Activated CD4-positive, alpha-beta memory T cell treated with anti-CD3 and anti-CD28 coated beads, Interleukin-2, amount 10 ng/mL, durations not matched to agents 7 days and 5 days (primary cell): ENCODE measurements around the gene TAS2R60. TPM values are rescaled to one million over a fixed set of nuclear protein-coding genes. Genes with fewer than 3 reads are reported as not detected.
"Not testable (repeated sequence)": the region's sequence is repeated elsewhere in the genome, so short reads cannot be mapped to it uniquely, and the experiment has no call there.

Experiments used
- CTCF ChIA-PET: fragments of 350-600 bp; sonication (Branson Sonifier 250); formaldehyde crosslinking; loops from one replicate; lab custom pipeline; 2021; ENCODE audit warnings: antibody characterized with exemption, inconsistent platforms; lab: Charles Lee
- POLR2A ChIA-PET: fragments of 350-600 bp; sonication (Branson Sonifier 250); formaldehyde crosslinking; loops from one replicate; lab custom pipeline; 2021; ENCODE audit warnings: antibody characterized with exemption; lab: Charles Lee
- DNase-seq: peaks from one replicate; pipeline ENCODE4 v3.0.0-alpha.2; 2020
- H3K27ac Mint-ChIP-seq: one replicate; pipeline ENCODE4 v1.8.0; 2021; ENCODE audit warnings: mild to moderate bottlenecking, mixed read lengths
- H3K27me3 Mint-ChIP-seq: one replicate; pipeline ENCODE4 v1.8.0; 2021; ENCODE audit warnings: mixed read lengths
- H3K36me3 Mint-ChIP-seq: one replicate; pipeline ENCODE4 v1.8.0; 2021; ENCODE audit warnings: low read depth, mixed read lengths
- H3K4me1 Mint-ChIP-seq: one replicate; pipeline ENCODE4 v1.8.0; 2021; ENCODE audit warnings: mixed read lengths
- H3K4me3 Mint-ChIP-seq: one replicate; pipeline ENCODE4 v1.8.0; 2021; ENCODE audit warnings: mild to moderate bottlenecking, mixed read lengths
- H3K9me3 Mint-ChIP-seq: one replicate; pipeline ENCODE4 v1.8.0; 2021; ENCODE audit warnings: mixed read lengths
- total RNA-seq, 2 experiments: library from RNA; stranded (reverse); gene quantifications; one replicate each; pipeline ENCODE4 v1.2.3, GENCODE V29; 2021

TAS2R60 gene
- total RNA-seq, 2 experiments from 2014 or later = not detected

GRCh38 chr7:143477501-143478150 is 34.4 kb downstream of the TAS2R60 start, which contains the start of gene TAS2R41:
TAS2R41 (plus strand) TSS chr7:143477873; CDS start chr7:143477873, 0 bp downstream.
- Mint-ChIP-seq H3K9me3 (peaks cover under 1% of the 10 kb centered on the region), H3K36me3 (no peaks in the 10 kb centered on the region), H3K27ac (no peak within 1 kb of the TSS), H3K27me3 (peaks cover 9% of the 10 kb centered on the region), H3K4me3 (no peak within 1 kb of the TSS), H3K4me1 (no peaks in the 10 kb centered on the region)
- CTCF ChIA-PET = no interaction called here
- no peak for DNase-seq
- POLR2A ChIA-PET = no interaction called here

GRCh38 chr7:143479055-143479766 is 36.0 kb downstream of the TAS2R60 start:
- ChIA-PET CTCF (interaction anchor here (2.2 kb wide), 1 partner anchor 11 kb away, joined by 8 read pairs; no protein-coding TSS in a partner anchor), POLR2A (no interaction called here)
- Mint-ChIP-seq H3K4me1 (no peaks in the 10 kb centered on the region), H3K9me3 (no peaks in the 10 kb centered on the region), H3K27me3 (peaks cover 4% of the 10 kb centered on the region), H3K36me3 (no peaks in the 10 kb centered on the region), H3K27ac (no peak overlapping the region), H3K4me3 (no peak overlapping the region)
- no peak for DNase-seq

- DNase-seq = no peak
- no peaks in the 10 kb centered on the region for H3K27me3 Mint-ChIP-seq
- no peaks in the 10 kb centered on the region for H3K36me3 Mint-ChIP-seq
- no peak overlapping the region for H3K4me3 Mint-ChIP-seq
- no peaks in the 10 kb centered on the region for H3K4me1 Mint-ChIP-seq
- no peak overlapping the region for H3K27ac Mint-ChIP-seq
- H3K9me3 Mint-ChIP-seq = no peaks in the 10 kb centered on the region
- ChIA-PET POLR2A (no interaction called here), CTCF (interaction anchor here (1.7 to 2.2 kb wide), 2 partner anchors 10 to 24 kb away, joined by 5 to 8 read pairs; no protein-coding TSS in a partner anchor)
Measured at GRCh38 chr7:143480501-143480900, 37.2 kb downstream of the TAS2R60 start.

- Mint-ChIP-seq H3K9me3 (no peaks in the 10 kb centered on the region), H3K4me3 (no peak overlapping the region), H3K27me3 (peaks cover 2% of the 10 kb centered on the region), H3K36me3 (no peaks in the 10 kb centered on the region), H3K4me1 (no peaks in the 10 kb centered on the region), H3K27ac (no peak overlapping the region)
- POLR2A ChIA-PET = no interaction called here
- DNase-seq = no peak
- CTCF ChIA-PET = no interaction called here
Measured at GRCh38 chr7:143484119-143484518, 40.9 kb downstream of the TAS2R60 start.

GRCh38 chr7:143485094-143485493 is 41.8 kb downstream of the TAS2R60 start:
- no peaks in the 10 kb centered on the region for H3K36me3 Mint-ChIP-seq
- CTCF ChIA-PET = interaction anchor here (1.5 kb wide), 1 partner anchor 9 kb away, joined by 3 read pairs; no protein-coding TSS in a partner anchor
- POLR2A ChIA-PET = no interaction called here
- H3K4me1 Mint-ChIP-seq = no peaks in the 10 kb centered on the region
- no peak for DNase-seq
- H3K27me3 Mint-ChIP-seq = peaks cover 2% of the 10 kb centered on the region
- no peak overlapping the region for H3K27ac Mint-ChIP-seq
- no peak overlapping the region for H3K4me3 Mint-ChIP-seq
- H3K9me3 Mint-ChIP-seq = no peaks in the 10 kb centered on the region

- ChIA-PET POLR2A (no interaction called here), CTCF (interaction anchor here (1.5 kb wide), 1 partner anchor 9 kb away, joined by 3 read pairs; no protein-coding TSS in a partner anchor)
- Mint-ChIP-seq H3K4me3 (no peak overlapping the region), H3K27me3 (peaks cover 2% of the 10 kb centered on the region), H3K4me1 (no peaks in the 10 kb centered on the region), H3K36me3 (no peaks in the 10 kb centered on the region), H3K9me3 (no peaks in the 10 kb centered on the region), H3K27ac (no peak overlapping the region)
- no peak for DNase-seq
Measured at GRCh38 chr7:143485500-143485899, 42.2 kb downstream of the TAS2R60 start.

- POLR2A ChIA-PET, H3K27ac Mint-ChIP-seq, H3K9me3 Mint-ChIP-seq, H3K4me1 Mint-ChIP-seq, DNase-seq, H3K4me3 Mint-ChIP-seq, H3K36me3 Mint-ChIP-seq, H3K27me3 Mint-ChIP-seq: not testable (repeated sequence)
- CTCF ChIA-PET = interaction anchor here (1.5 kb wide), 1 partner anchor 8 kb away, joined by 3 read pairs; no protein-coding TSS in a partner anchor
Measured at GRCh38 chr7:143486266-143486665, 43.0 kb downstream of the TAS2R60 start.

GRCh38 chr7:143487061-143487460 is 43.8 kb downstream of the TAS2R60 start:
- Mint-ChIP-seq H3K27me3 (peaks cover 2% of the 10 kb centered on the region), H3K4me3 (no peak overlapping the region), H3K27ac (no peak overlapping the region), H3K9me3 (no peaks in the 10 kb centered on the region), H3K36me3 (no peaks in the 10 kb centered on the region), H3K4me1 (peaks cover 4% of the 10 kb centered on the region)
- CTCF ChIA-PET = no interaction called here
- POLR2A ChIA-PET = no interaction called here
- no peak for DNase-seq

GRCh38 chr7:143487566-143487965 is 44.3 kb downstream of the TAS2R60 start:
- Mint-ChIP-seq H3K4me3 (no peak overlapping the region), H3K27ac (no peak overlapping the region), H3K4me1 (peaks cover 9% of the 10 kb centered on the region), H3K9me3 (no peaks in the 10 kb centered on the region), H3K27me3 (peaks cover 2% of the 10 kb centered on the region), H3K36me3 (no peaks in the 10 kb centered on the region)
- no peak for DNase-seq
- POLR2A ChIA-PET = no interaction called here
- CTCF ChIA-PET = no interaction called here

GRCh38 chr7:143490717-143491306 is 47.6 kb downstream of the TAS2R60 start:
- DNase-seq = no peak
- H3K9me3 Mint-ChIP-seq = no peaks in the 10 kb centered on the region
- H3K4me3 Mint-ChIP-seq = no peak overlapping the region
- no peak overlapping the region for H3K27ac Mint-ChIP-seq
- peaks cover 2% of the 10 kb centered on the region for H3K27me3 Mint-ChIP-seq
- no peaks in the 10 kb centered on the region for H3K36me3 Mint-ChIP-seq
- POLR2A ChIA-PET = no interaction called here
- CTCF ChIA-PET = interaction anchor here (1.2 to 3.2 kb wide), 3 partner anchors 9 to 402 kb away, joined by 3 to 8 read pairs (median 6); no protein-coding TSS in a partner anchor
- H3K4me1 Mint-ChIP-seq = peaks cover 19% of the 10 kb centered on the region

- Mint-ChIP-seq H3K4me3 (no peak overlapping the region), H3K9me3 (no peaks in the 10 kb centered on the region), H3K4me1 (peaks cover 19% of the 10 kb centered on the region), H3K27me3 (no peaks in the 10 kb centered on the region), H3K36me3 (no peaks in the 10 kb centered on the region), H3K27ac (no peak overlapping the region)
- ChIA-PET CTCF (interaction anchor here (1.9 to 3.2 kb wide), 2 partner anchors 12 to 401 kb away, joined by 6 to 8 read pairs; no protein-coding TSS in a partner anchor), POLR2A (no interaction called here)
- no peak for DNase-seq
Measured at GRCh38 chr7:143492043-143492471, 48.8 kb downstream of the TAS2R60 start.

- Mint-ChIP-seq H3K4me1 (peaks cover 19% of the 10 kb centered on the region), H3K36me3 (no peaks in the 10 kb centered on the region), H3K4me3 (no peak overlapping the region), H3K9me3 (no peaks in the 10 kb centered on the region), H3K27me3 (no peaks in the 10 kb centered on the region), H3K27ac (no peak overlapping the region)
- no peak for DNase-seq
- ChIA-PET CTCF (no interaction called here), POLR2A (no interaction called here)
Measured at GRCh38 chr7:143492799-143493739, 49.8 kb downstream of the TAS2R60 start.
